GM18861 (cell line): Measurements from ENCODE around the gene NPB.
A peak's percentile ranks its signal among the peaks of the same experiment; 100 is the strongest.

Experiments
- ATAC-seq: cut with Tn5 transposase; IDR thresholded peaks from one replicate; pipeline ENCODE4 v1.9.1; 2021; ENCODE audit not compliant: unreplicated experiment

NPB gene

GRCh38 chr17:81902023-81902652, at the start of gene NPB:
Gene NPB (plus strand): TSS chr17:81902238. CDS start chr17:81902278, 40 bp downstream.
- no peak for ATAC-seq

- no peak for ATAC-seq
Measured at GRCh38 chr17:81854974-81855774, 46.9 kb upstream of the NPB start.

- ATAC-seq, result no peak
Measured at GRCh38 chr17:81858170-81858966, 43.7 kb upstream of the NPB start.

- no peak for ATAC-seq
Measured at GRCh38 chr17:81858967-81859905, 42.8 kb upstream of the NPB start.

GRCh38 chr17:81859906-81860755, 41.9 kb upstream of the NPB start, which contains the start of gene P4HB:
Gene P4HB (minus strand): TSS chr17:81860535. CDS start chr17:81860471, 64 bp downstream.
- ATAC-seq, result no peak

- peak; percentile 77 for ATAC-seq
Measured at GRCh38 chr17:81860756-81861568, 41.1 kb upstream of the NPB start.

GRCh38 chr17:81863123-81863675, 38.8 kb upstream of the NPB start:
- no peak for ATAC-seq

- ATAC-seq, result no peak
Measured at GRCh38 chr17:81863833-81864768, 37.9 kb upstream of the NPB start.

GRCh38 chr17:81865358-81865732, 36.7 kb upstream of the NPB start:
- no peak for ATAC-seq

- ATAC-seq, result no peak
Measured at GRCh38 chr17:81865733-81866439, 36.2 kb upstream of the NPB start.

GRCh38 chr17:81866440-81867169, 35.4 kb upstream of the NPB start:
- ATAC-seq, result no peak

- no peak for ATAC-seq
Measured at GRCh38 chr17:81867170-81867990, 34.7 kb upstream of the NPB start.

GRCh38 chr17:81867991-81868673, 33.9 kb upstream of the NPB start:
- ATAC-seq, result no peak

GRCh38 chr17:81868674-81869220, 33.3 kb upstream of the NPB start:
- ATAC-seq, result no peak
